Measurements from ENCODE around the gene URB2. TPM values are rescaled to one million over a fixed set of nuclear protein-coding genes. Genes with fewer than 3 reads are reported as not detected.

The URB2 gene
- 5.3 and 9.6 TPM in 2 replicates for total RNA-seq

GRCh38 chr1:229625915-229626831 is at the start of gene URB2, which contains the start of gene TAF5L:
Gene URB2, plus strand, starts transcription at chr1:229626247. Its CDS starts 1,387 bp downstream, at chr1:229627634.
Gene TAF5L, minus strand, starts transcription at chr1:229626122. Its CDS starts 11,640 bp downstream, at chr1:229614482.

Other genes starting within 250 kb of the URB2 start
- gene ACTA1, start 192.2 kb upstream of the URB2 start, total RNA-seq: 0.13 and 10.3 TPM in 2 replicates
- 22.8 and 25.2 TPM in 2 replicates for gene NUP133, start 117.9 kb upstream of the URB2 start, total RNA-seq
- 11.8 and 14.8 TPM in 2 replicates for gene ABCB10, start 67.5 kb upstream of the URB2 start, total RNA-seq
- 9.5 and 12.8 TPM in 2 replicates for gene TAF5L, start 125 bp upstream of the URB2 start, total RNA-seq